GM18870 (cell line): ENCODE data around the gene PTPRD.
A peak's percentile ranks its signal among the peaks of the same experiment; 100 is the strongest.

Source experiments
- ATAC-seq: cut with Tn5 transposase; IDR thresholded peaks from one replicate; pipeline ENCODE4 v1.9.1; 2021; ENCODE audit warnings: moderate library complexity; ENCODE audit not compliant: unreplicated experiment

PTPRD gene

DNA sequence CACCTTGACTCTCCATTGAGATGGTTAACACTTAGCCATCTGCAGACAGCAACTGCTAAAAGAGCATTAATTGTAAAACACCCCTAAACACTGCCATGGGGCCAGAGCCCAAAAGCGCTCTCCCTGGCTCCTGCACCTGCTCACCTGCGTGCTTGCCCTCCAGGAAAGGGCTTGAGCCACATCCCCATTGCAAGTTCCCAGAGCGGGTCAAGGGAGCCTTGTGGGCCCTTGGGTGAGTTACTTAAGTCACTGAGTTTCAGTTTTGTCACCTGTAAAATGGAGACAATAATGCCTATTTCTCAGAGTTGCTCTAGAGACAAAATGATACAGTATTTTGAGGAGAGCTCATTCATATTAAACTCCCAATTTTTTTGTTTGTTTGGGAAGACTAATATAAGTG, 967.8 kb downstream of the PTPRD start:
- ATAC-seq = no peak

DNA sequence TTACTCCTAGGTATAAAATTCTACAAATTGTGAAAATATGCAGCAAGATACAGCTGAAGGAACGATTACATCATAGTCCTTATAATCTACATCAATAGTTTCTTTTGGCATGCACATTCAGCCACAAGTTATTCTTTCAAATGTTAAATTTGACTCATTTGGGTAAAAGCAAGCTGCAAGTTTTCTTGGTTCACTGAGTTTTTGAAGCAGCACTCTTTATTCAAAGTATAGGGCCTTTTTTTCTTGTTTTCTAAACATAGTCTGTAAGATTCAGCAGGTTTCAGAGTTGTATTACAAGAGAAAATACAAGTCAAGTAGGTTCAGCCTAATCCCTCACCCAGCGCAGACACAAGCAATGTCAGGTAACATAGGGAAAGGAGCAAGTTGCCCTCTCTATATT, 981.5 kb downstream of the PTPRD start:
- ATAC-seq = peak; percentile 87

DNA sequence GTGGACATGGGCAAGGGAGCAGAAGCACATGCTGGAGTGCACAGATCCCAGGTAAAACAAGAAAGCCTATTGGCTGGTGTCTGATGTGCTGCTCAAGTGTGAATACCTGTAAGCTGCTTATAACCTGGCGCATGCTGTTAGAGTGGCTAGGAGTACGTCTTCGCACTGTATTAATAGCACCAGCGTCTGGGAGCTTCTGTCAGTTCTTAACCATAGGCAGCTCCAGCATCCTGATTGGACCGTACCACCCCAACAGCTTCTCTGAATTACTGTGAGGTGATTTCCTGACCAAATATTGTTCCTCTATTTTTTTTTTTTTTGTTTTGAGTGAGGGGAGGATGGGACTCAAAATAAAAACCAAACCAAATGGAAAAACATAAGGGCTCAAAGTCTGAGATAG, 987.6 kb downstream of the PTPRD start:
- no peak for ATAC-seq

DNA sequence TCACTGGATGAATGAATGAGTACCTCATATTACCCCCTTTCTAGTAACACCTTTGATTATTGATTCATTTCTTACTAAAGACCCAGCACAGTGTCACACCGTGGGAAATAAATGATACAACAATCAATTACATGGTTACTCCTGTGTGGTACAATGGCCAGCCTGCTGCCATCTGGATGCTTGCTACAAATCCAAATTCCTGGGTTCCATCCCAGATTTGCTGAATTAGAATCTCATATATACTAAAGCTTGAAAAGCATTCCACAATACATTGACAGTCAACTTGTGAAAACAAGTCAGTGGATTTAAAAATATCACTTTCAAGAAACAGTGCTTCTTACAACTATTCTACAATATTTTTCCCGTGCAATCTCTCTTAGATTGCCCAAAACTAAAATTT, 989.3 kb downstream of the PTPRD start:
- ATAC-seq = no peak

DNA sequence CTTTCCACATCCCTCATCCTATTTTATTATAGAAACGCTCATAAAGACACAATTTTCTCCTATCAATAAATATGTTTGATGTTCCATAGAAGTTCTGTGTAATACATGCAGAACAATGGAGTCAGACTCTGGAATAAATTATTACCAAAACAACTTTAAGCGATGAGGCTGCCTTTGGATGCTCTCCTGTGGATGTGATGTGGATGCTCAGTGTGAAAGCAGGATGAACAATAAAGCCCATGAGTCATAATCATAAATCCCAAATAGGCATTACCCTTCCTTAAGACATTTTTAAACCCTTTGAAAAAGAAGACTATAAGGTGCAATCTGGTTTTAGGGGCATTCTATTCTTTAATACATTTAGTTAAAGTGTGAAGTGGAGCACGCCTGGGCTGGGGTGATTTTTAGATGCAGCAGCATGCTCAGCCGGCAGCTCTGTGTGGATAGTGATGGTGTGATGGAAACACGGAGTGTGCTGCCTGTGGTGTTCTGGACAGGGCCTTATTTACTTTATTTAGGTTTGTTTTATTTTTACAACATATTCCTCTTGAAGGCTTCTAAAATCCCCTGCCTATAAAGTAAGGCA, 991.4 kb downstream of the PTPRD start:
- ATAC-seq = no peak

DNA sequence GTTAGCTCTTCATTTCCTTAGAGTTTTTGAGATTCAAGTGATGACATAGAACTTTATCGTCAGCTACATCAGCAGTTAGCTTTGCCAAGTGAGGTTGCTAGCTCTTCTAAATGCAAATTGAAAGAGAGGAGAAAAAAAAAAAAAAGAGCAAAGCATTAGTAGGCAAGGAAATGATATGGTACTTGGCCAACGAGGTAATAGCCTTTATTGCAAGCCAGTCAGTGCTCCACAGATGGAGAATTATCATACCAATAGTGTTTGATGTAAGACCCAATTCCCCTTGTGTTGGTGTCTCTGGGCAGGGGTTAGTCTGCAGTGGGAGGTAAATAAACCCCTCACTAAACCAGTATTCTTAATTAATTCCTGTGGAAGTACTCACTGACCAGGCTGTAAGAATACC, 992.1 kb downstream of the PTPRD start:
- no peak for ATAC-seq

DNA sequence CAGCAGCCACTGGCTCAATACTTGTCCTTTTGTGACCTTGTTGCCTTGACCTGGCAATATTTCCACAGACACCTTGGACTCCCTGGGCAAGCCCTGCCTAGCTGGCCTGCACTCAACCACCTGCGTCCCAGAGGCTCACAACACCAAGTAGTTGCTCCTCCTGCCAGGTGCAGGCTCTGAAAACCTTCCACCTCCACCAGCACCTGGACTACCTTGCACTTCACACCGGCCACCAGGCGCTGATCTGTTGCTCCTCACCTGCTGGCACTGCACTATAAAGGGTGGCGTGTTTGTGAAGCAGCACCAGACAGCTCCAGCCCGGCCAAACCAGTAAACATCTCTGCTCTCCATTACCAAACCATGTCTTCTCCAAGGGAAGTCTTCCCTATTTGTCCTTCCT, 997.7 kb downstream of the PTPRD start:
- no peak for ATAC-seq

DNA sequence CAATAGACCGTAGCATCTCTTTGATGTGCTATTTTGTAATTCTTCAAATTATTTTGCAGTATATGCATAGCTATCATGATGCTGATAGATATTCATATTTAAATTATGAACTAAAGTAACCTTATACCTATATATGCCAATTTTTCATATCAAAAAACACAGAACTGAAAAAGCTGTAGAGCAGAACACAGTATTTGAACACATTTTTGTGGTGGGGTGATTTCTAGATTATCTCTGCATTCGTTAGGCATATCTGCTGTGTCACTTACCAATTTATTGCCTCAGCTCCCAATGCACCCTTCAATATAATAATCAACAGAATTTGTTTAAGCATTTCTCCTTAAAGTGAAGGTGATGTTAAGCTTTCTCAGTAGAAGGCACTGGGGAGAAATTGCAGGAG, 998.2 kb downstream of the PTPRD start:
- ATAC-seq = no peak

DNA sequence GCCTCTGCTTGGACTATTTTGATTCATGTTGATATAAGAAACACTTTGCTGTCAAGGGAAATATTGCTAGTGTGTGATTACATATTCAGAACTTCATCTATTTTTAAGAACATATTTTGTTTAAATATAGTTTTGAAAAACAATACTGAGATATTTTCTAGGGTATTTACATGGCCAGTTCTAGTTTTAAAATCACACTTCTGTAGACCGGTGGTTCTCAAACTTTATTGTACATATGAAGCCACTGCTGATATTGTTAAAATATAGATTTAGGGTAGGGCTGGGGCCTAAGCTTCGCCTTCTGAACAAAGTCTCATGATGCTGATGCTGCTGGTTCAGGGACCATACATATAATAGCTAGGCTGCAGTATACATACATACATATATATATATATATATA, 1000.0 kb downstream of the PTPRD start:
- peak; percentile 21 for ATAC-seq

DNA sequence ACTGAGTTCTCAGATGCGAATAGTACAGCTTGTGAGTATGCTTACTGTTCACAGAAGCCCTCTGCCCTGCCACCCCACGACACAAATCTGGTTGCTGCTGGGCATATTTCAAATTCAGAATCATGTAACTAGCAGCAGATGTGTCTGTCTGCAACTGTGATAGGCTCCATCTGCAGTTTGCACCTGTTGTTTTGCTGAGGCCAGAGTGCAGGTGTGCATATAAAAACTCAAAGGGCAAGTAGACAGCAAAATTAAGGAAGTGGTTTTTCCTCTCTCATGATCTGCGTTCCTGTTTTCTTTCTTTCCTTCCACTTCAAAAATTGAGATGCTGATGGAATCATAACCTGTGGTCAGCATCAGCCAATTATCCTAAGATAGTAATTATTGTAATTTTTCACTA, 1000.5 kb downstream of the PTPRD start:
- ATAC-seq = peak; percentile 67

GRCh38 chr9:9605681-9606080, 1007.1 kb downstream of the PTPRD start:
- no peak for ATAC-seq

GRCh38 chr9:9603345-9603744, 1009.5 kb downstream of the PTPRD start:
- ATAC-seq = no peak

- no peak for ATAC-seq
These were observed 1014.1 kb downstream of the PTPRD start for GRCh38 chr9:9598723-9599122.

- ATAC-seq = no peak
These were observed 1020.7 kb downstream of the PTPRD start for GRCh38 chr9:9592104-9592503.

DNA sequence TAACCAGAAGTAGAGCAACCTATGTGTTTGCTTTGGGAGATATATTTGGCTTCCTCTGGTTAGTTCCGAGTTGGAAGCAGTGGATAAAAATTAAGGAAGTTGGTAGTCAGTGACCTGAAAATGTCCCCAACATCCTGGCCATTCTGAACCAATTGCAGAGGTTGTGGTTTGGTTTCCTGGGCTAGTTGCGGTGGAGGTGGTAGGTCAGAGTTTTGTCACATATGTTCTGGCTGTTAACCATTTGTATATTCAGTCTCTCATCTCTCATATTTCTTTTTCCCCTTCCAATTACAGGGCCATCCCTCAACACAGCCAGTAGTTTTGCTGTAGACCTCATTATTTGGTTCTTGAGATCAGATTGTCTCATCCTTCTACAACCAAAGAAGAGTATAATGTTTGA, 1026.9 kb downstream of the PTPRD start:
- peak; percentile 63 for ATAC-seq

GRCh38 chr9:9574080-9574479, 1038.7 kb downstream of the PTPRD start:
- ATAC-seq = no peak

GRCh38 chr9:9565700-9566099, 1047.1 kb downstream of the PTPRD start:
- ATAC-seq = no peak

DNA sequence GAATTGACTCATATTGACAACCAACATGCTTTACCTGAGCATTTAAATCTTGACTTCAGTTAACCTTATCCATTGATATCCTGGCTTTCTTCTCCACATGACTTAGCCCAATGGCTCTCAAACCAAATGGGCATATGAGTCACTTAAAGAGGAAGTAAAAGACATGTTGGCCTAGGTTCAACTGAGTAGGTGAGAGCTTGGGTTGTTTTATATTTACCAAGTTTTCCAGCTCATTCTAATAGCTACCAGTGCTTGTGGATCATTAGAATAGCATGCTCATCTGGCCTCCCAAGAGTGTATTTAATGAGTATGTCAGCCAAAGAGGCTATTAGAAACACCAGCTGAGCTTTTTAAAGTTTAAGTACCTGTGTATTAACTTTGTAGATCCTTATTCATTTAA, 1049.0 kb downstream of the PTPRD start:
- ATAC-seq = no peak

- no peak for ATAC-seq
These were observed 1052.3 kb downstream of the PTPRD start for GRCh38 chr9:9560382-9561035.

- ATAC-seq = no peak
These were observed 1053.9 kb downstream of the PTPRD start for GRCh38 chr9:9558907-9559306.

GRCh38 chr9:9557804-9558334, 1054.9 kb downstream of the PTPRD start:
- no peak for ATAC-seq

DNA sequence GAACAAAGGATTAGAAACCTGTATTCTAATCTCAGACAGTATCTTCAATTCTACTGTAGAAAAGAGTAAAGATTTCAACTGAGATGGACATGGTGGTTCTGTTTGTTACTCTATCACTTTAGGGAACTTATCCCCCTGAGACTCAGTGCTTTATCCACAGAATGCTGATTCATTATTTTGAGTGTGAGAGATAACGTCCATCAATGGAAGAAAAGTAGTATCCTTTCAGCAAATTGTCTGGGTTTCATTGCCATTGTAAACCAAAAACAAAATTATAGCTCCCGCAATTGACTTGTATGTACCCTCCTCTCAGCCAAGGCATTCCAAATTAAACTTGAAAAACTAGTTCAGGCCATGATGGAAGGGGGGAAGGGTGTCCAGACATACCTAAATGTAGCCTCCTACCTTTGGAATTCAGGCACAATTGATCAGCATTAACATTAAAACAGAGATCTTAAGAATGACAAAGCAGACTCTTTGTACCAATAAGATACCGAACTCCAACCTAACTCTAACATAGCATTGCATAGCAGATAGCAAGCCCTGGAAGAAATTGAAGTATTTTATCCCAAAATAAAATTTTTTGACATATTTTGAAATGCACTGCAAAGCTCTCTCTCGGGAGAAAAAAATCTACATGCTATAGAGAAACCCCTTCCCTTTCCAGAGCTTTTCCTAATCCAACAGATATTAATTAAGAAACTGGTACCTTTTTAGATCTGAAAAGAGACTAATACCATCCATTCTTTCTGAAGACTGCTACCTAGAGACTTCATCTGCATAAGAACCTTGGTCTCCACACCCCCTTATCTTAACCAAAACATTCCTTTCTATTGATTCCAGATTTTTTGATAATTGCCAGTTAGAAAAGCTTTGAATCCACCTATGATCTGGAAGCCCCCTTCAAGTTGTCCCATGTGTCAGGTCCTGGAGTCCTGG, 1055.7 kb downstream of the PTPRD start:
- ATAC-seq = no peak
